HEK293 (cell line): ENCODE results near the gene C22orf39.

ENCODE experiments used
- CTCF ChIA-PET: fragments of 350-600 bp; formaldehyde crosslinking; extraction: SDS; loops from one replicate; lab custom pipeline; 2021; ENCODE audit warnings: antibody characterized with exemption; lab: Yijun Ruan, JAX
- POLR2A ChIA-PET: fragments of 300-600 bp; formaldehyde crosslinking; extraction: SDS; loops from one replicate; lab custom pipeline; 2020; ENCODE audit warnings: antibody characterized with exemption, inconsistent platforms; lab: Yijun Ruan, JAX
- H3K27ac ChIP-seq: fragments of 200-500 bp; sonication (Bioruptor generic); 2 replicates; pipeline ENCODE4 v1.5.1; 2014; ENCODE audit warnings: low read depth, low read length, control low read depth, inconsistent platforms; ENCODE audit errors: extremely low read depth
- H3K36me3 ChIP-seq, 2 experiments: fragments of 200-500 bp in 1 of 2; sonication (Bioruptor generic) in 1 of 2; 1 replicate in 1 of 2; 2 replicates in 1 of 2; pipeline ENCODE4 v1.5.1; 2014 to 2017; ENCODE audit warnings: inconsistent platforms in 2 of 2, low read length in 2 of 2; ENCODE audit not compliant: control insufficient read depth in 2 of 2, insufficient read depth in 1 of 2
- H3K4me1 ChIP-seq: fragments of 200-500 bp; sonication (Bioruptor generic); 2 replicates; pipeline ENCODE4 v1.5.1; 2014; ENCODE audit warnings: mild to moderate bottlenecking, low read length, inconsistent platforms; ENCODE audit not compliant: control insufficient read depth, insufficient read depth
- H3K4me3 ChIP-seq: 2 replicates; pipeline ENCODE4 v1.5.1; 2011; ENCODE audit warnings: low read depth, mild to moderate bottlenecking, control low read depth, low read length, moderate library complexity
- H3K9me3 ChIP-seq: fragments of 200-500 bp; sonication (Bioruptor generic); 2 replicates; pipeline ENCODE4 v1.5.1; 2014; ENCODE audit warnings: low read depth, low read length, inconsistent platforms; ENCODE audit not compliant: control insufficient read depth, insufficient read depth
- KLF1 ChIP-seq: fragments of 450-650 bp; formaldehyde crosslinking; IDR thresholded peaks from 2 replicates; pipeline ENCODE4 v1.5.1; 2016; ENCODE audit warnings: missing biosample characterization, missing genetic modification characterization
- KLF16 ChIP-seq: fragments of 450-650 bp; formaldehyde crosslinking; IDR thresholded peaks from 2 replicates; pipeline ENCODE4 v1.5.1; 2017; ENCODE audit warnings: missing biosample characterization, missing genetic modification characterization
- MEIS1 ChIP-seq: sonication (generic); formaldehyde crosslinking; IDR thresholded peaks from 2 replicates; pipeline ENCODE4 v1.8.1; 2022; ENCODE audit warnings: missing genetic modification reagents, mild to moderate bottlenecking, borderline replicate concordance
- OVOL3 ChIP-seq: fragments of 450-650 bp; formaldehyde crosslinking; IDR thresholded peaks from 2 replicates; pipeline ENCODE4 v1.5.1; 2016; ENCODE audit warnings: missing biosample characterization, missing genetic modification characterization
- SALL2 ChIP-seq: fragments of 450-650 bp; formaldehyde crosslinking; IDR thresholded peaks from 2 replicates; pipeline ENCODE4 v1.5.0; 2017; ENCODE audit warnings: missing biosample characterization, mild to moderate bottlenecking, missing genetic modification characterization, borderline replicate concordance
- SP2 ChIP-seq: fragments of 450-650 bp; formaldehyde crosslinking; IDR thresholded peaks from 2 replicates; pipeline ENCODE4 v1.5.1; 2016; ENCODE audit warnings: missing biosample characterization, missing genetic modification characterization
- WT1 ChIP-seq: fragments of 450-650 bp; formaldehyde crosslinking; IDR thresholded peaks from 2 replicates; pipeline ENCODE4 v1.5.1; 2016; ENCODE audit warnings: missing biosample characterization, missing genetic modification characterization
- ZBTB7A ChIP-seq: fragments of 450-650 bp; formaldehyde crosslinking; IDR thresholded peaks from 2 replicates; pipeline ENCODE4 v1.5.1; 2016; ENCODE audit warnings: low read depth, missing biosample characterization, missing genetic modification characterization
- ZBTB8A ChIP-seq: fragments of 450-650 bp; formaldehyde crosslinking; IDR thresholded peaks from 2 replicates; pipeline ENCODE4 v1.5.1; 2016; ENCODE audit warnings: missing biosample characterization, missing genetic modification characterization
- ZFHX2 ChIP-seq: fragments of 450-650 bp; formaldehyde crosslinking; conservative IDR thresholded peaks from 2 replicates; pipeline ENCODE4 v1.5.1; 2016; ENCODE audit warnings: missing biosample characterization, missing genetic modification characterization
- ZNF10 ChIP-seq: fragments of 450-650 bp; formaldehyde crosslinking; IDR thresholded peaks from 2 replicates; pipeline ENCODE4 v1.5.1; 2017; ENCODE audit warnings: missing biosample characterization, missing genetic modification characterization
- ZNF169 ChIP-seq: fragments of 450-650 bp; formaldehyde crosslinking; IDR thresholded peaks from 2 replicates; pipeline ENCODE4 v1.5.1; 2016; ENCODE audit warnings: missing biosample characterization, missing genetic modification characterization
- ZNF292 ChIP-seq: fragments of 450-650 bp; formaldehyde crosslinking; IDR thresholded peaks from 2 replicates; pipeline ENCODE4 v1.5.1; 2016; ENCODE audit warnings: low read depth, missing biosample characterization, missing genetic modification characterization, borderline replicate concordance
- ZNF335 ChIP-seq: fragments of 450-650 bp; formaldehyde crosslinking; conservative IDR thresholded peaks from 2 replicates; pipeline ENCODE4 v1.5.1; 2016; ENCODE audit warnings: missing biosample characterization, missing genetic modification characterization
- ZNF341 ChIP-seq: fragments of 450-650 bp; formaldehyde crosslinking; IDR thresholded peaks from 2 replicates; pipeline ENCODE4; 2016; ENCODE audit warnings: low read depth, missing biosample characterization, missing genetic modification characterization
- ZNF501 ChIP-seq: fragments of 450-650 bp; formaldehyde crosslinking; IDR thresholded peaks from 2 replicates; pipeline ENCODE4 v1.5.1; 2016; ENCODE audit warnings: missing biosample characterization, missing genetic modification characterization
- ZNF610 ChIP-seq: fragments of 450-650 bp; formaldehyde crosslinking; IDR thresholded peaks from 2 replicates; pipeline ENCODE4 v1.5.1; 2016; ENCODE audit warnings: missing biosample characterization, missing genetic modification characterization, borderline replicate concordance
- ZNF629 ChIP-seq: fragments of 450-650 bp; formaldehyde crosslinking; IDR thresholded peaks from 2 replicates; pipeline ENCODE4 v1.5.1; 2017; ENCODE audit warnings: missing biosample characterization, missing genetic modification characterization
- ZSCAN30 ChIP-seq: fragments of 450-650 bp; IDR thresholded peaks from 2 replicates; pipeline ENCODE4 v1.5.1; 2018; ENCODE audit warnings: missing biosample characterization, mild to moderate bottlenecking, missing genetic modification characterization, moderate library complexity
- TF ChIP-seq, protein P1 (sequence below): fragments of 450-650 bp; formaldehyde crosslinking; IDR thresholded peaks from 2 replicates; pipeline ENCODE4 v1.5.1; 2016; ENCODE audit warnings: missing biosample characterization, missing genetic modification characterization
- TF ChIP-seq, protein P2 (sequence below): fragments of 450-650 bp; IDR thresholded peaks from 2 replicates; pipeline ENCODE4 v1.5.1; 2018; ENCODE audit warnings: missing biosample characterization, mild to moderate bottlenecking, missing genetic modification characterization
- TF ChIP-seq, protein P3 (sequence below): IDR thresholded peaks from 2 replicates; pipeline ENCODE4 v1.6.1; 2011; ENCODE audit warnings: mild to moderate bottlenecking, low read depth, low read length, borderline replicate concordance
- TF ChIP-seq, protein P4 (sequence below): fragments of 450-650 bp; formaldehyde crosslinking; IDR thresholded peaks from 2 replicates; pipeline ENCODE4 v1.5.1; 2016; ENCODE audit warnings: missing biosample characterization, missing genetic modification characterization
- TF ChIP-seq, protein P5 (sequence below): fragments of 450-650 bp; formaldehyde crosslinking; IDR thresholded peaks from 2 replicates; pipeline ENCODE4 v1.5.1; 2017; ENCODE audit warnings: missing biosample characterization, missing genetic modification characterization
- TF ChIP-seq, protein P6 (sequence below): fragments of 450-650 bp; formaldehyde crosslinking; conservative IDR thresholded peaks from 2 replicates; pipeline ENCODE4 v1.5.1; 2016; ENCODE audit warnings: low read depth, missing biosample characterization, missing genetic modification characterization

The C22orf39 gene

DNA sequence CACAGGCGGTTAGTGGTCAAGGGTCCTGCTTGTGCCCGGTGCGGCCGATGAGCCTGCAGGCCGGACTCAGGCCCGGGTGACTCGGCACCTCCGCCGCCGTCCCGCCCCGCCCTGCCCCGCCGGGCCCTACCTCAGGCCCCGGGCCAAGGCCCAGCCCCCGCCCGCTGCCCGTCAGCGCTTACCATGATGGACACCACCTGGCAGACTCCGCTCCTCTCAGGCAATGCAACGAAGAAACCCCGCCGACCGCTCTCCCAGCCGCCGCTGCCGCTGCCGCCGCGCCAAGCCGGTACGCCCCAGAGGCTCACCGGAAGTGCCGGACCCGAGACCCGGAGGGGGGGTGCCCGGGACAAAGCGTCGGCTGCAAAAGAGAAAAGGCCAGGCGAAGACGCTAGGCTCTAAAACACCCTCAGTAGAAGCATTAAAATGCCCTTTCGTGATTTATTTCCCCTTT, 31.4 kb upstream of the C22orf39 start, which contains the start of gene UFD1:
Gene UFD1 (minus strand): TSS at position 293 of the 454 bp plus-strand sequence. CDS start 108 bp downstream, at position 185.
- peaks cover 9 to 47% of the 10 kb centered on the region in 2 experiments for H3K36me3 ChIP-seq
- no peaks in the 10 kb centered on the region for H3K9me3 ChIP-seq
- POLR2A ChIA-PET: interaction anchor here (0.7 to 3.4 kb wide), 27 partner anchors 8 to 334 kb away, joined by 3 to 20 read pairs (median 4); partner anchors contain the start of genes C22orf39, CLTCL1, ESS2 and HIRA
- CTCF ChIA-PET: interaction anchor here (0.7 to 4.6 kb wide), 5 partner anchors 10 to 479 kb away, joined by 3 to 31 read pairs (median 5); partner anchors contain the start of gene ESS2
- H3K4me3 ChIP-seq: peak within 1 kb of the TSS; percentile 92
- peak within 1 kb of the TSS; percentile 86 for H3K27ac ChIP-seq
- no peaks in the 10 kb centered on the region for H3K4me1 ChIP-seq
- TF ChIP-seq SALL2 (tag by site-specific recombination) (0 out of 2 replicates have a peak, but pooled peaks have one; percentile 28), SP2 (tag by site-specific recombination) (peak; percentile 61), ZNF501 (tag by site-specific recombination) (0 out of 2 replicates have a peak, but pooled peaks have one; percentile 26), ZSCAN30 (tag by site-specific recombination) (0 out of 2 replicates have a peak, but pooled peaks have one; percentile 21), ZNF610 (tag by site-specific recombination) (peak; percentile 66; the same call in 1 of the 2 replicates), ZNF341 (tag by site-specific recombination) (peak; percentile 80), ZNF335 (tag by site-specific recombination) (peak; percentile 74), KLF16 (tag by site-specific recombination) (peak; percentile 70; the same call in 1 of the 2 replicates), ZBTB7A (tag by site-specific recombination) (0 out of 2 replicates have a peak, but pooled peaks have one; percentile 50), MEIS1 (no peak), ZFHX2 (tag by site-specific recombination) (no peak), KLF1 (peak; percentile 32; the same call in 1 of the 2 replicates), ZNF629 (no peak), ZBTB8A (tag by site-specific recombination) (peak; percentile 57; the same call in 1 of the 2 replicates), WT1 (tag by site-specific recombination) (no peak), ZNF169 (tag by site-specific recombination) (no peak), ZNF292 (tag by site-specific recombination) (no peak), OVOL3 (tag by site-specific recombination) (no peak), ZNF10 (tag by site-specific recombination) (0 out of 2 replicates have a peak, but pooled peaks have one; percentile 23)
- TF ChIP-seq, protein P1, sequence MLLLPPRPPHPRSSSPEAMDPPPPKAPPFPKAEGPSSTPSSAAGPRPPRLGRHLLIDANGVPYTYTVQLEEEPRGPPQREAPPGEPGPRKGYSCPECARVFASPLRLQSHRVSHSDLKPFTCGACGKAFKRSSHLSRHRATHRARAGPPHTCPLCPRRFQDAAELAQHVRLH (tag by site-specific recombination): no peak
- TF ChIP-seq, protein P2, sequence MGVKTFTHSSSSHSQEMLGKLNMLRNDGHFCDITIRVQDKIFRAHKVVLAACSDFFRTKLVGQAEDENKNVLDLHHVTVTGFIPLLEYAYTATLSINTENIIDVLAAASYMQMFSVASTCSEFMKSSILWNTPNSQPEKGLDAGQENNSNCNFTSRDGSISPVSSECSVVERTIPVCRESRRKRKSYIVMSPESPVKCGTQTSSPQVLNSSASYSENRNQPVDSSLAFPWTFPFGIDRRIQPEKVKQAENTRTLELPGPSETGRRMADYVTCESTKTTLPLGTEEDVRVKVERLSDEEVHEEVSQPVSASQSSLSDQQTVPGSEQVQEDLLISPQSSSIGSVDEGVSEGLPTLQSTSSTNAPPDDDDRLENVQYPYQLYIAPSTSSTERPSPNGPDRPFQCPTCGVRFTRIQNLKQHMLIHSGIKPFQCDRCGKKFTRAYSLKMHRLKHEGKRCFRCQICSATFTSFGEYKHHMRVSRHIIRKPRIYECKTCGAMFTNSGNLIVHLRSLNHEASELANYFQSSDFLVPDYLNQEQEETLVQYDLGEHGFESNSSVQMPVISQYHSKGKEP (tag by site-specific recombination): peak; percentile 20; the same call in 1 of the 2 replicates
- TF ChIP-seq, protein P3, sequence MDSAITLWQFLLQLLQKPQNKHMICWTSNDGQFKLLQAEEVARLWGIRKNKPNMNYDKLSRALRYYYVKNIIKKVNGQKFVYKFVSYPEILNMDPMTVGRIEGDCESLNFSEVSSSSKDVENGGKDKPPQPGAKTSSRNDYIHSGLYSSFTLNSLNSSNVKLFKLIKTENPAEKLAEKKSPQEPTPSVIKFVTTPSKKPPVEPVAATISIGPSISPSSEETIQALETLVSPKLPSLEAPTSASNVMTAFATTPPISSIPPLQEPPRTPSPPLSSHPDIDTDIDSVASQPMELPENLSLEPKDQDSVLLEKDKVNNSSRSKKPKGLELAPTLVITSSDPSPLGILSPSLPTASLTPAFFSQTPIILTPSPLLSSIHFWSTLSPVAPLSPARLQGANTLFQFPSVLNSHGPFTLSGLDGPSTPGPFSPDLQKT: peak; percentile 95
- TF ChIP-seq, protein P4, sequence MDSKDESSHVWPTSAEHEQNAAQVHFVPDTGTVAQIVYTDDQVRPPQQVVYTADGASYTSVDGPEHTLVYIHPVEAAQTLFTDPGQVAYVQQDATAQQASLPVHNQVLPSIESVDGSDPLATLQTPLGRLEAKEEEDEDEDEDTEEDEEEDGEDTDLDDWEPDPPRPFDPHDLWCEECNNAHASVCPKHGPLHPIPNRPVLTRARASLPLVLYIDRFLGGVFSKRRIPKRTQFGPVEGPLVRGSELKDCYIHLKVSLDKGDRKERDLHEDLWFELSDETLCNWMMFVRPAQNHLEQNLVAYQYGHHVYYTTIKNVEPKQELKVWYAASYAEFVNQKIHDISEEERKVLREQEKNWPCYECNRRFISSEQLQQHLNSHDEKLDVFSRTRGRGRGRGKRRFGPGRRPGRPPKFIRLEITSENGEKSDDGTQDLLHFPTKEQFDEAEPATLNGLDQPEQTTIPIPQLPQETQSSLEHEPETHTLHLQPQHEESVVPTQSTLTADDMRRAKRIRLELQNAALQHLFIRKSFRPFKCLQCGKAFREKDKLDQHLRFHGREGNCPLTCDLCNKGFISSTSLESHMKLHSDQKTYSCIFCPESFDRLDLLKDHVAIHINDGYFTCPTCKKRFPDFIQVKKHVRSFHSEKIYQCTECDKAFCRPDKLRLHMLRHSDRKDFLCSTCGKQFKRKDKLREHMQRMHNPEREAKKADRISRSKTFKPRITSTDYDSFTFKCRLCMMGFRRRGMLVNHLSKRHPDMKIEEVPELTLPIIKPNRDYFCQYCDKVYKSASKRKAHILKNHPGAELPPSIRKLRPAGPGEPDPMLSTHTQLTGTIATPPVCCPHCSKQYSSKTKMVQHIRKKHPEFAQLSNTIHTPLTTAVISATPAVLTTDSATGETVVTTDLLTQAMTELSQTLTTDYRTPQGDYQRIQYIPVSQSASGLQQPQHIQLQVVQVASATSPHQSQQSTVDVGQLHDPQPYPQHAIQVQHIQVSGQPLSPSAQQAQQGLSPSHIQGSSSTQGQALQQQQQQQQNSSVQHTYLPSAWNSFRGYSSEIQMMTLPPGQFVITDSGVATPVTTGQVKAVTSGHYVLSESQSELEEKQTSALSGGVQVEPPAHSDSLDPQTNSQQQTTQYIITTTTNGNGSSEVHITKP (tag by site-specific recombination): peak; percentile 100
- TF ChIP-seq, protein P5, sequence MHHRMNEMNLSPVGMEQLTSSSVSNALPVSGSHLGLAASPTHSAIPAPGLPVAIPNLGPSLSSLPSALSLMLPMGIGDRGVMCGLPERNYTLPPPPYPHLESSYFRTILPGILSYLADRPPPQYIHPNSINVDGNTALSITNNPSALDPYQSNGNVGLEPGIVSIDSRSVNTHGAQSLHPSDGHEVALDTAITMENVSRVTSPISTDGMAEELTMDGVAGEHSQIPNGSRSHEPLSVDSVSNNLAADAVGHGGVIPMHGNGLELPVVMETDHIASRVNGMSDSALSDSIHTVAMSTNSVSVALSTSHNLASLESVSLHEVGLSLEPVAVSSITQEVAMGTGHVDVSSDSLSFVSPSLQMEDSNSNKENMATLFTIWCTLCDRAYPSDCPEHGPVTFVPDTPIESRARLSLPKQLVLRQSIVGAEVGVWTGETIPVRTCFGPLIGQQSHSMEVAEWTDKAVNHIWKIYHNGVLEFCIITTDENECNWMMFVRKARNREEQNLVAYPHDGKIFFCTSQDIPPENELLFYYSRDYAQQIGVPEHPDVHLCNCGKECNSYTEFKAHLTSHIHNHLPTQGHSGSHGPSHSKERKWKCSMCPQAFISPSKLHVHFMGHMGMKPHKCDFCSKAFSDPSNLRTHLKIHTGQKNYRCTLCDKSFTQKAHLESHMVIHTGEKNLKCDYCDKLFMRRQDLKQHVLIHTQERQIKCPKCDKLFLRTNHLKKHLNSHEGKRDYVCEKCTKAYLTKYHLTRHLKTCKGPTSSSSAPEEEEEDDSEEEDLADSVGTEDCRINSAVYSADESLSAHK: 0 out of 2 replicates have a peak, but pooled peaks have one; percentile 37
- TF ChIP-seq, protein P6, sequence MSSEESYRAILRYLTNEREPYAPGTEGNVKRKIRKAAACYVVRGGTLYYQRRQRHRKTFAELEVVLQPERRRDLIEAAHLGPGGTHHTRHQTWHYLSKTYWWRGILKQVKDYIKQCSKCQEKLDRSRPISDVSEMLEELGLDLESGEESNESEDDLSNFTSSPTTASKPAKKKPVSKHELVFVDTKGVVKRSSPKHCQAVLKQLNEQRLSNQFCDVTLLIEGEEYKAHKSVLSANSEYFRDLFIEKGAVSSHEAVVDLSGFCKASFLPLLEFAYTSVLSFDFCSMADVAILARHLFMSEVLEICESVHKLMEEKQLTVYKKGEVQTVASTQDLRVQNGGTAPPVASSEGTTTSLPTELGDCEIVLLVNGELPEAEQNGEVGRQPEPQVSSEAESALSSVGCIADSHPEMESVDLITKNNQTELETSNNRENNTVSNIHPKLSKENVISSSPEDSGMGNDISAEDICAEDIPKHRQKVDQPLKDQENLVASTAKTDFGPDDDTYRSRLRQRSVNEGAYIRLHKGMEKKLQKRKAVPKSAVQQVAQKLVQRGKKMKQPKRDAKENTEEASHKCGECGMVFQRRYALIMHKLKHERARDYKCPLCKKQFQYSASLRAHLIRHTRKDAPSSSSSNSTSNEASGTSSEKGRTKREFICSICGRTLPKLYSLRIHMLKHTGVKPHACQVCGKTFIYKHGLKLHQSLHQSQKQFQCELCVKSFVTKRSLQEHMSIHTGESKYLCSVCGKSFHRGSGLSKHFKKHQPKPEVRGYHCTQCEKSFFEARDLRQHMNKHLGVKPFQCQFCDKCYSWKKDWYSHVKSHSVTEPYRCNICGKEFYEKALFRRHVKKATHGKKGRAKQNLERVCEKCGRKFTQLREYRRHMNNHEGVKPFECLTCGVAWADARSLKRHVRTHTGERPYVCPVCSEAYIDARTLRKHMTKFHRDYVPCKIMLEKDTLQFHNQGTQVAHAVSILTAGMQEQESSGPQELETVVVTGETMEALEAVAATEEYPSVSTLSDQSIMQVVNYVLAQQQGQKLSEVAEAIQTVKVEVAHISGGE (tag by site-specific recombination): peak; percentile 94
